Parathyroid adenoma (tissue), 2 donors: ENCODE results near the gene PRSS27.

Source experiments
- H2AFZ ChIP-seq: fragments of 300-600 bp; sonication (generic); one replicate; pipeline ENCODE4 v1.7.0; 2017; ENCODE audit warnings: antibody characterized with exemption, mild to moderate bottlenecking
- H3K27ac ChIP-seq: fragments of 300-600 bp; sonication (generic); one replicate; pipeline ENCODE4 v1.7.0; 2017
- H3K27me3 ChIP-seq: fragments of 300-600 bp; sonication (generic); one replicate; pipeline ENCODE4 v1.7.0; 2017; ENCODE audit warnings: low read length; ENCODE audit not compliant: control insufficient read depth, insufficient read depth
- H3K36me3 ChIP-seq: fragments of 300-600 bp; sonication (generic); one replicate; pipeline ENCODE4 v1.7.0; 2017; ENCODE audit warnings: low read length; ENCODE audit not compliant: control insufficient read depth, insufficient read depth
- H3K4me1 ChIP-seq: fragments of 300-600 bp; sonication (generic); one replicate; pipeline ENCODE4 v1.7.0; 2017; ENCODE audit warnings: control low read depth
- H3K4me2 ChIP-seq: fragments of 300-600 bp; sonication (generic); one replicate; pipeline ENCODE4 v1.7.0; 2017; ENCODE audit warnings: low read length
- H3K4me3 ChIP-seq: fragments of 300-600 bp; sonication (generic); one replicate; pipeline ENCODE4 v1.7.0; 2017; ENCODE audit warnings: low read depth, low read length
- H3K79me2 ChIP-seq: fragments of 300-600 bp; sonication (generic); one replicate; pipeline ENCODE4 v1.7.0; 2017; ENCODE audit warnings: control low read depth
- H3K9ac ChIP-seq: fragments of 300-600 bp; sonication (generic); one replicate; pipeline ENCODE4 v1.7.0; 2017; ENCODE audit warnings: mild to moderate bottlenecking
- H3K9me3 ChIP-seq: fragments of 300-600 bp; sonication (generic); one replicate; pipeline ENCODE4 v1.7.0; 2017; ENCODE audit warnings: low read length; ENCODE audit not compliant: control insufficient read depth
- TF ChIP-seq, protein P1 (sequence below): fragments of 300-600 bp; sonication (generic); IDR thresholded peaks from one replicate; pipeline ENCODE4 v1.7.0; 2017; ENCODE audit warnings: antibody characterized with exemption, mild to moderate bottlenecking
- donor health status: primary hyperparathyroidism.

PRSS27 gene

DNA sequence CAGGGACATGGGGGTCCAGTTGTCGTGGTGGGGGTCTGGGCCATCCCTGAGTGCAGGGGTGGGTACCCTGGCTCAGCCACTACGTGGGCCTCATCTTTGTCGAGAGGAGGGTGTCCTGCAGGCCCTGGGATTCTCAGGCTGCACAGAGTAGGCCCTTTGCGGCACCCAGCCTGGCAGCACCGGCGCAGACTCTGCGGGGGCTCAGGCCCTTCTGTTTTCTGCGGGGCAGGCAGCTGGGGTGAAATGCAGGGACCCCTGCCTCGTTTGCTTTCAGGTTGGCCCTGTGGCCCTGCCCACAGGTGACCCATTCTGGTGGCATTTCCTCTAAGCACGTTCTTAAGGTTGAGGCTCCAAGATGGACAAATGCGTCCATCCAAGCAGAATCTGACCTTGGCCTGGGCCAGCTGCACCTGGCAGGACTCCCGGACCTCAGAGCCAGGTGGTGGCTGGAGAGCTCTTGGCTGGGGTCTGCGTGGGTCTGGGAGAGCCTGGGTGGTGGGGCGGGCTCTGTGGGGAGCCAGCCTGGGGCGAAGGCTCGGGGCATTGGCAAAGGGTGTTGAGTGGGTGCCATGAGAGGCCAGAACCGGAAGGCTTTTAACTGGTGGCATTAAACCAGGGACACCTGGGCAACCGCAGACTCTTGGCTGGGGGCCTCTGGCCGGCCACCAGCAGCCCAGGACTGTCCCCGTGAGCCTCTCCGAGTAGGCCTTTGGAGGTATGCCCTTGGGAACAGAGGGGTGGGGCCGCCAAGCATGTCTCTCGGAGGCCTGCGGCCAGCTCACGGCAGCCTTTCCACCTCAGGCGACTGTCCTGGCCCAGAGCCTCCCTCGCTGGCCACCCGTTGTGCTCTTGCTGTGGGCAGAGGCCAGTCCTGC, 16.9 kb downstream of the PRSS27 start:
- no peaks in the 10 kb centered on the region for H3K36me3 ChIP-seq
- H3K4me1 ChIP-seq = no peaks in the 10 kb centered on the region
- H3K4me3 ChIP-seq = no peak overlapping the region
- TF ChIP-seq, protein P1, sequence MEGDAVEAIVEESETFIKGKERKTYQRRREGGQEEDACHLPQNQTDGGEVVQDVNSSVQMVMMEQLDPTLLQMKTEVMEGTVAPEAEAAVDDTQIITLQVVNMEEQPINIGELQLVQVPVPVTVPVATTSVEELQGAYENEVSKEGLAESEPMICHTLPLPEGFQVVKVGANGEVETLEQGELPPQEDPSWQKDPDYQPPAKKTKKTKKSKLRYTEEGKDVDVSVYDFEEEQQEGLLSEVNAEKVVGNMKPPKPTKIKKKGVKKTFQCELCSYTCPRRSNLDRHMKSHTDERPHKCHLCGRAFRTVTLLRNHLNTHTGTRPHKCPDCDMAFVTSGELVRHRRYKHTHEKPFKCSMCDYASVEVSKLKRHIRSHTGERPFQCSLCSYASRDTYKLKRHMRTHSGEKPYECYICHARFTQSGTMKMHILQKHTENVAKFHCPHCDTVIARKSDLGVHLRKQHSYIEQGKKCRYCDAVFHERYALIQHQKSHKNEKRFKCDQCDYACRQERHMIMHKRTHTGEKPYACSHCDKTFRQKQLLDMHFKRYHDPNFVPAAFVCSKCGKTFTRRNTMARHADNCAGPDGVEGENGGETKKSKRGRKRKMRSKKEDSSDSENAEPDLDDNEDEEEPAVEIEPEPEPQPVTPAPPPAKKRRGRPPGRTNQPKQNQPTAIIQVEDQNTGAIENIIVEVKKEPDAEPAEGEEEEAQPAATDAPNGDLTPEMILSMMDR = no peak
- no peak overlapping the region for H3K9ac ChIP-seq
- no peak overlapping the region for H3K4me2 ChIP-seq
- H3K79me2 ChIP-seq = peaks cover 1% of the 10 kb centered on the region
- H3K27ac ChIP-seq = no peak overlapping the region
- H3K9me3 ChIP-seq = no peaks in the 10 kb centered on the region
- no peaks in the 10 kb centered on the region for H3K27me3 ChIP-seq
- H2AFZ ChIP-seq = no peak overlapping the region

DNA sequence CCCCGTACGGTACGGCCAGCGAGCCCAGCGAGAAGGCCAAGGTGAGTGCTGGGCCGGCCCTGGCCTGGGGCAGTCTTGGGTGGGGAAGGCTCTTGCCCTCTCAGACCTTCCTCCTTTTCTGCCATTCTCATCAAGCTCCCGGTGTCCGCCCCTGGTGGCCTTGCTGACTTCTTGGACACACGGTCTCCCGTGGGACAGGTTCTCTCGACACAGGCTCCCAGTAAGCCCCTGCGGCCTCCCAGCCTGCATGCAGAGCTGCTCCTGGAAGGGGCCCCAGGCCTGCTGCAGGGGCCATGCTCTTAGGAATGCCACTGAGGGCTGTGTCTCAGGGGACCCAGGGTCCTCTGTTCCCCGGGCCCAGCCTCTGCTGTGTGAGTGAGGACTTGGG, 17.6 kb downstream of the PRSS27 start:
- Histone ChIP-seq H3K27ac (no peak overlapping the region), H3K27me3 (no peaks in the 10 kb centered on the region), H3K36me3 (no peaks in the 10 kb centered on the region), H3K4me2 (no peak overlapping the region), H3K79me2 (peaks cover 4% of the 10 kb centered on the region), H3K4me3 (no peak overlapping the region), H3K9me3 (no peaks in the 10 kb centered on the region), H2AFZ (no peak overlapping the region), H3K4me1 (no peaks in the 10 kb centered on the region), H3K9ac (no peak overlapping the region)
- TF ChIP-seq, protein P1 = no peak

DNA sequence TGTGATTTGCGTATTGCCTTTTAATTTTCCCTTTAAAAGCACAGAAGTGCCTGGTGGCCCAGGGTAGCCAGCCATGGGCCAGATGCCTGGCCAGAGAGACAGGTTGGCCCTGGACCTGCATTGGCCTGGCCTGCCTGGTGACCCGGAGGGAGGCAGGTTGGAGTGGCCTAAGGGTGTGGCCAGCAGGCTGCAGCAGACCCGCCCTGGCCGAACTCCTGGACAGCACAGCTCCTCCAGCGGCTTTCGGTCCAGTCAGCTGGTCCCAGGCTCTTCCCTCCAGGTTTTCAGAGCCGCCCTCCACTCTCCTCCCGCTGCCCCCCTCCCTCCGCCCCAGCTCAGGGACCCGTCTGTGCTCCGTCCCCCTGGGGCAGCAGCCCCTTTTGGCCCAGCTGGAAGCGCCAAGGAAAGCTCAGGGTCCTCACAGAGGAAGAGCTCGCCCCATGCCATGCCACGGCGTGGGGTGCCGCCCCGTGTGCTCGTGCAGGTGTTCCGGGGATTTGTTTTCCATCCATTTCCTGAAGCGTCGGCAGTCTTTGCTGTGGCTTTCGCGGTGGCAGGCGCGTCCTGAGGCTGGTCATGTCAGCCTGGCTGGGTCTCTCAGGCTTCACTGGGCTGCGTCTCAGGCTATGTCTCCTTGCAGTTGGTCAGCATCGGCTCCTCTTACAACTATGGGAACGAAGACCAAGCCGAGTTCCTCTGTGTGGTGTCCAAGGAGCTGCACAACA, 18.1 kb downstream of the PRSS27 start:
- no peak overlapping the region for H3K27ac ChIP-seq
- no peaks in the 10 kb centered on the region for H3K36me3 ChIP-seq
- H3K79me2 ChIP-seq = peaks cover 9% of the 10 kb centered on the region
- no peak overlapping the region for H3K4me2 ChIP-seq
- no peaks in the 10 kb centered on the region for H3K9me3 ChIP-seq
- H3K4me1 ChIP-seq = no peaks in the 10 kb centered on the region
- no peaks in the 10 kb centered on the region for H3K27me3 ChIP-seq
- no peak overlapping the region for H3K4me3 ChIP-seq
- TF ChIP-seq, protein P1 = no peak
- H3K9ac ChIP-seq = no peak overlapping the region
- H2AFZ ChIP-seq = no peak overlapping the region

DNA sequence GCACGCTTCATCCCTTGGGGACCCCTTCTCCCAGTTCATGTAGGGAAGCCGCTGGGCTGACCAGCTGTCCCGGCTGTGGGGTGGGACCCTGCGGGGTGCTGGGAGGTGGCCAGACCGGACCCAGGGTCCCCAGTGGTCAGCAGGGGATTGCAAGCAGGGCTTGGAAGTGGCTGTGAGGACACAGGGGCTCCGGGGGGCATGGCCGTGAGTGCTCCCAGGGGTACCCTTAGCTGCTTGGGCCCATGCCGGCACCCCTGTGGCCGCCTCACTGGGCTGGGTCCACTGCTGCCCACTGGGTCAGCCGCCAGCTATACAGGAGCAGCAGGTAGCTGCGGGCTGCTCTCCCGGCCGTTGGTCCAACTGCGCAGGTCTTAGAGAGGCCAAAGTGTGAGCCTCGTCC, 18.8 kb downstream of the PRSS27 start:
- no peaks in the 10 kb centered on the region for H3K36me3 ChIP-seq
- TF ChIP-seq, protein P1 = no peak

More for the DNA sequence above, 18.8 kb downstream of the PRSS27 start:
- H3K9me3 ChIP-seq = no peaks in the 10 kb centered on the region
- H3K27me3 ChIP-seq = no peaks in the 10 kb centered on the region
- no peak overlapping the region for H3K4me3 ChIP-seq
- no peak overlapping the region for H3K9ac ChIP-seq
- H3K27ac ChIP-seq = no peak overlapping the region
- H2AFZ ChIP-seq = no peak overlapping the region
- H3K4me1 ChIP-seq = no peaks in the 10 kb centered on the region
- no peak overlapping the region for H3K4me2 ChIP-seq
- H3K79me2 ChIP-seq = peaks cover 9% of the 10 kb centered on the region
